Spleen (tissue), 11 donors: ENCODE data around the gene TYW3. TPM values are rescaled to one million over a fixed set of nuclear protein-coding genes. Genes with fewer than 3 reads are reported as not detected.

Source experiments
- DNase-seq: peaks from one replicate; pipeline ENCODE4 v3.0.0-alpha.2; 2020
- H3K27ac ChIP-seq, 8 donors: fragments of 200-600 bp; sonication (generic) in 7 of 8; 1 replicate in 4 of 8; 2 replicates in 4 of 8; pipeline versions ENCODE4 v1.5.0 to v1.8.0; 2016 to 2021; ENCODE audit warnings: inconsistent platforms in 4 of 8, mild to moderate bottlenecking in 4 of 8, moderate library complexity in 1 of 8
- H3K27me3 ChIP-seq, 7 donors: fragments of 200-600 bp; sonication (generic) in 6 of 7; replicated peaks in 1 of 7; 1 replicate in 4 of 7; 2 replicates in 3 of 7; pipeline versions ENCODE4 v1.5.0 to v1.8.0; 2016 to 2021; ENCODE audit warnings: inconsistent platforms in 3 of 7, mild to moderate bottlenecking in 1 of 7
- H3K36me3 ChIP-seq, 6 donors: fragments of 200-600 bp; sonication (generic) in 5 of 6; 1 replicate in 4 of 6; 2 replicates in 2 of 6; pipeline versions ENCODE4 v1.5.0 to v1.8.0; 2016 to 2021; ENCODE audit warnings: inconsistent platforms in 2 of 6
- H3K4me1 ChIP-seq, 6 donors: fragments of 200-600 bp; sonication (generic) in 5 of 6; 1 replicate in 3 of 6; 2 replicates in 3 of 6; pipeline versions ENCODE4 v1.5.0 to v1.8.0; 2016 to 2021; ENCODE audit warnings: inconsistent platforms in 3 of 6
- H3K4me3 ChIP-seq, 8 donors: fragments of 200-600 bp; sonication (generic) in 7 of 8; 1 replicate in 4 of 8; 2 replicates in 4 of 8; pipeline versions ENCODE4 v1.5.0 to v1.8.0; 2016 to 2021; ENCODE audit warnings: inconsistent platforms in 4 of 8, mild to moderate bottlenecking in 4 of 8, moderate library complexity in 2 of 8
- H3K9me3 ChIP-seq, 8 donors: fragments of 200-600 bp; sonication (generic) in 7 of 8; 1 replicate in 4 of 8; 2 replicates in 4 of 8; pipeline versions ENCODE4 v1.5.0 to v1.8.0; 2016 to 2021; ENCODE audit warnings: inconsistent platforms in 4 of 8
- CTCF ChIP-seq, 11 experiments: fragments of 200-600 bp in 7 of 11; fragments of 450-650 bp in 4 of 11; sonication (generic) in 4 of 11; IDR thresholded peaks in 8 of 11; conservative IDR thresholded peaks in 3 of 11; 1 replicate in 7 of 11; 2 replicates in 4 of 11; pipeline versions ENCODE4 v1.4.0 to v1.8.0; 2016 to 2021; ENCODE audit warnings: antibody characterized with exemption in 11 of 11, inconsistent platforms in 4 of 11, mild to moderate bottlenecking in 1 of 11
- POLR2A ChIP-seq, 3 donors: fragments of 450-650 bp; IDR thresholded peaks; one replicate each; pipeline ENCODE4 v1.5.1; 2017; ENCODE audit warnings: antibody characterized with exemption in 3 of 3, mild to moderate bottlenecking in 1 of 3
- POLR2AphosphoS5 ChIP-seq, 3 donors: sonication (generic); formaldehyde crosslinking; IDR thresholded peaks; one replicate each; pipeline ENCODE4 v1.5.1; 2017; ENCODE audit warnings: antibody characterized with exemption in 3 of 3
- WGBS, 5 donors: extraction: QIAGEN DNeasy Blood & Tissue Kit in 3 of 5; methylation state at CpG; one replicate each; pipeline versions ENCODE4 v1.1.5 to v1.1.7; 2013 to 2018; 5-methylcytosine and 5-hydroxymethylcytosine counted together
- intact Hi-C: fragments of 100-400 bp; cut with DNase I; formaldehyde crosslinking; loops from one replicate; pipeline ENCODE4 v1.15.0; 2023; ENCODE audit warnings: low total_unique reads
- polyA plus RNA-seq, 3 donors: library from polyadenylated mRNA; stranded (reverse); fragments of 200-250 nt; gene quantifications; one replicate each; pipeline ENCODE4 v1.2.1, GENCODE V29; 2013
- total RNA-seq, 7 donors: library from RNA; depleted of rRNA in 3 of 7; stranded (reverse); fragments of >200 nt in 3 of 7; fragmentation: NEBNext Ultra II Directional in 4 of 7; extraction: Animal tissue kit (Norgen Biotek cat#: 25700) in 4 of 7; gene quantifications; one replicate each; pipeline versions ENCODE4 v1.1.0 to v1.2.1, GENCODE V29; 2016 to 2021
- donor health status: healthy with polysubstance abuse.
- donor health status: DM: no; HTN: no; CAD: no; lungs with moderate emphysema.
- donor health status: DM: no; HTN: no; CAD: no.
- donor health status: Bipolar disorder and iron deficiency.
- donor health status: healthy.
- donor health status: DM: no; HTN: no; CAD: no.
- donor health status: DM: yes; HTN: yes; CAD: no.

TYW3 gene
- total and polyA plus RNA-seq, 10 donors = 11.5 to 19.2 (median 16.6) TPM

DNA sequence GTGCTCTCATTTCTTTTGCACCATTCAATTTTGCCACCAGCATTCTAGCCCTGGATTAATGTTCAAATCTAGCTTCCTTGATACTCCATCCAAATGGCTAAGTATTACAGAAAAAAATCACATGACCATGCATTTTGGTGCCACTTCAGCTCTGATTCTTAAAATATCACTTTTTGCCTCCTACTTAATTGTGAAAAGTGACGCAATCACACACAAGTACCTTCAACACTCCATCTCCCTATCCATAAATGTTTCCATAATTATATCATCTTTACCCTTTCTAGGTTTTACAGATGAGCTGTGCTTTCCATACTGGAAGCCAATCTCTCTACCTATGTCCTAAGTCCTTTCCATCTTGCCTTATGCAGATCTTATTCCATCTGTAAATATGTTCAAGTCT lies 16.1 kb upstream of the TYW3 start:
- Histone ChIP-seq H3K9me3 (no peaks in the 10 kb centered on the region), H3K27me3 (no peaks in the 10 kb centered on the region), H3K4me1 (no peaks in the 10 kb centered on the region), H3K4me3 (no peak overlapping the region), H3K27ac (no peak overlapping the region), H3K36me3 (peaks cover 0 to 100% (median 39%) of the 10 kb centered on the region in 6 donors)
- 92 to 100% (median 97%) methylated on average over 1 of the region's 1 CpG for WGBS, 5 donors
- no peak for DNase-seq
- intact Hi-C loops = no loop called here
- no peak for TF ChIP-seq CTCF (IDR thresholded peaks at IDR 0.05 in 8 of 11, conservative IDR thresholded peaks at IDR 0.05 in 3 of 11)
- no peak for TF ChIP-seq POLR2AphosphoS5 (IDR thresholded peaks at IDR 0.05)
- no peak for TF ChIP-seq POLR2A (IDR thresholded peaks at IDR 0.05)

DNA sequence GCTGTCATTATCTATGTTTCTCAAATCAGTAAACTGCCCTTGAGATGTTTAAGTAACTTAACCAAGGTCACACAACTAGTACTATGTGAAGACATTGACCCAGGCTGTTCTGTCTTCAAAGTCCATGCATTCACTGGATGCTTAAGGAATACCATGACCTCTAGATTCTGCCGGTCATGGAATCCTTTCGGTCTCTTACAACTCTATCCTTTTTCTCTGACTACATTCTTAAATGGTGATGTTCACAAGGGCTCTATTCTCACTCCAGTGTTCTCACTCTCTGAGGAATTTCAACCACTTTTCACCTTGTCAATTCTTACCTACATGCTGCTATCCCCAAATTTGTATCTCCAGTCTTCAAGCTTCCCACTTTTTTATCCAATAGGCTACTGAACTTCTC lies 15.3 kb upstream of the TYW3 start:
- WGBS, 5 donors = 91 to 100% (median 94%) methylated on average over 2 of the region's 2 CpGs
- H3K27ac ChIP-seq = no peak overlapping the region
- H3K9me3 ChIP-seq = no peaks in the 10 kb centered on the region
- intact Hi-C loops = no loop called here
- DNase-seq = no peak
- peaks cover 0 to 100% (median 44%) of the 10 kb centered on the region in 6 donors for H3K36me3 ChIP-seq
- no peaks in the 10 kb centered on the region for H3K4me1 ChIP-seq
- no peaks in the 10 kb centered on the region for H3K27me3 ChIP-seq
- H3K4me3 ChIP-seq = no peak overlapping the region
- no peak for TF ChIP-seq POLR2A (IDR thresholded peaks at IDR 0.05)
- no peak for TF ChIP-seq POLR2AphosphoS5 (IDR thresholded peaks at IDR 0.05)
- TF ChIP-seq CTCF (IDR thresholded peaks at IDR 0.05 in 8 of 11, conservative IDR thresholded peaks at IDR 0.05 in 3 of 11) = no peak

DNA sequence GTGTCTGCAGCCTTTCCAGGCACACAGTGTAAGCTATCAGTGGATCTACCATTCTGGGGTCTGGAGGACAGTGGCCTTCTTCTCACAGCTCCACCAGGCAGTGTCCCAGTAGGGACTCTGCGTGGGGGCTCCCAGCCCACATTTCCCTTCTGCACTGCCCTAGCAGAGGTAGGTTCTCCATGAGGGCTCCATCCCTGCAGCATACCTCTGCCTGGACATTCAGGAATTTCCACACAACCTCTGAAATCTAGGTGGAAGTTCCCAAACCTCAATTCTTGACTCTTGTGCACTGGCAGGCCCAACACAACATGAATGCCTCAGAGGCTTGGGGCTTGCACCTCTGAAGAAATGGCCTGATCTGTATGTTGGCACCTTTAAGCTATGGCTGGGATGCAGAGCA lies 6.9 kb upstream of the TYW3 start:
- Histone ChIP-seq H3K36me3 (peaks cover 0 to 69% (median 23%) of the 10 kb centered on the region in 6 donors), H3K4me3 (no peak overlapping the region), H3K27ac (no peak overlapping the region), H3K27me3 (no peaks in the 10 kb centered on the region), H3K4me1 (peaks cover 0 to 23% (median 3%) of the 10 kb centered on the region in 6 donors), H3K9me3 (peaks cover 0 to 20% (median 16%) of the 10 kb centered on the region in 8 donors)
- 90 to 100% (median 94%) methylated on average over 1 of the region's 1 CpG; no CpG with 5 or more reads in 1 of the 5 donors for WGBS, 5 donors
- intact Hi-C loops = no loop called here
- TF ChIP-seq POLR2A (IDR thresholded peaks at IDR 0.05) (no peak), POLR2AphosphoS5 (IDR thresholded peaks at IDR 0.05) (no peak), CTCF (IDR thresholded peaks at IDR 0.05 in 8 of 11, conservative IDR thresholded peaks at IDR 0.05 in 3 of 11) (no peak)
- DNase-seq = no peak

- WGBS, 5 donors = 77 to 91% (median 87%) methylated on average over 3 of the region's 3 CpGs
- H3K36me3 ChIP-seq = peaks cover 0 to 42% (median 1%) of the 10 kb centered on the region in 6 donors
- DNase-seq = no peak
- peaks cover under 1 to 42% (median 20%) of the 10 kb centered on the region in 6 donors for H3K4me1 ChIP-seq
- intact Hi-C loops = no loop called here
- no peak overlapping the region for H3K27ac ChIP-seq
- no peaks in the 10 kb centered on the region for H3K27me3 ChIP-seq
- H3K9me3 ChIP-seq = peaks cover 0 to 20% (median 16%) of the 10 kb centered on the region in 8 donors
- TF ChIP-seq CTCF (IDR thresholded peaks at IDR 0.05 in 8 of 11, conservative IDR thresholded peaks at IDR 0.05 in 3 of 11) = no peak
- no peak for TF ChIP-seq POLR2AphosphoS5 (IDR thresholded peaks at IDR 0.05)
- TF ChIP-seq POLR2A (IDR thresholded peaks at IDR 0.05) = no peak
- no peak overlapping the region for H3K4me3 ChIP-seq
Observed at GRCh38 chr1:74728736-74729135, 4.2 kb upstream of the TYW3 start.
